B cell (primary cell): ENCODE measurements around the gene MCTP1.

Experiments used
- CTCF ChIP-seq: fragments of 200-600 bp; IDR thresholded peaks from one replicate; pipeline ENCODE4 v1.8.0; 2022; ENCODE audit warnings: antibody characterized with exemption, mild to moderate bottlenecking
- EZH2 ChIP-seq: IDR thresholded peaks from 2 replicates; pipeline ENCODE4 v1.6.1; 2012; ENCODE audit warnings: borderline replicate concordance, low read depth, mild to moderate bottlenecking, moderate library complexity, low read length; ENCODE audit not compliant: insufficient read depth, poor library complexity, severe bottlenecking

GRCh38 chr5:94818904-94819303 is 466.0 kb downstream of the MCTP1 start:
- TF ChIP-seq CTCF (no peak), EZH2 (no peak)
